Mucosa of rectum (tissue), 2 donors: Measurements from ENCODE around the gene PDXK.

Experiments
- H3K27ac ChIP-seq, 2 donors: one replicate each; pipeline ENCODE4 v1.7.0; 2013; ENCODE audit warnings: inconsistent platforms in 2 of 2, low read depth in 2 of 2, low read length in 2 of 2
- H3K27me3 ChIP-seq, 2 donors: one replicate each; pipeline ENCODE4 v1.7.0; 2013; ENCODE audit warnings: low read length in 2 of 2; ENCODE audit not compliant: control insufficient read depth in 2 of 2, insufficient read depth in 2 of 2
- H3K36me3 ChIP-seq, 2 donors: one replicate each; pipeline ENCODE4 v1.7.0; 2013; ENCODE audit warnings: low read length in 2 of 2; ENCODE audit not compliant: control insufficient read depth in 2 of 2, insufficient read depth in 2 of 2
- H3K4me1 ChIP-seq, 2 donors: one replicate each; pipeline ENCODE4 v1.7.0; 2013; ENCODE audit warnings: low read length in 2 of 2, mild to moderate bottlenecking in 1 of 2; ENCODE audit not compliant: control insufficient read depth in 2 of 2, insufficient read depth in 2 of 2
- H3K4me3 ChIP-seq, 2 donors: one replicate each; pipeline ENCODE4 v1.7.0; 2013; ENCODE audit warnings: low read length in 2 of 2
- H3K9ac ChIP-seq, 2 donors: one replicate each; pipeline ENCODE4 v1.7.0; 2013; ENCODE audit warnings: low read length in 2 of 2, low read depth in 1 of 2, mild to moderate bottlenecking in 1 of 2
- H3K9me3 ChIP-seq, 2 donors: one replicate each; pipeline ENCODE4 v1.7.0; 2013; ENCODE audit warnings: low read length in 2 of 2; ENCODE audit not compliant: control insufficient read depth in 2 of 2
- donor health status: healthy.
- donor health status: Normal muscosa, but diverticular disease.

The PDXK gene

DNA sequence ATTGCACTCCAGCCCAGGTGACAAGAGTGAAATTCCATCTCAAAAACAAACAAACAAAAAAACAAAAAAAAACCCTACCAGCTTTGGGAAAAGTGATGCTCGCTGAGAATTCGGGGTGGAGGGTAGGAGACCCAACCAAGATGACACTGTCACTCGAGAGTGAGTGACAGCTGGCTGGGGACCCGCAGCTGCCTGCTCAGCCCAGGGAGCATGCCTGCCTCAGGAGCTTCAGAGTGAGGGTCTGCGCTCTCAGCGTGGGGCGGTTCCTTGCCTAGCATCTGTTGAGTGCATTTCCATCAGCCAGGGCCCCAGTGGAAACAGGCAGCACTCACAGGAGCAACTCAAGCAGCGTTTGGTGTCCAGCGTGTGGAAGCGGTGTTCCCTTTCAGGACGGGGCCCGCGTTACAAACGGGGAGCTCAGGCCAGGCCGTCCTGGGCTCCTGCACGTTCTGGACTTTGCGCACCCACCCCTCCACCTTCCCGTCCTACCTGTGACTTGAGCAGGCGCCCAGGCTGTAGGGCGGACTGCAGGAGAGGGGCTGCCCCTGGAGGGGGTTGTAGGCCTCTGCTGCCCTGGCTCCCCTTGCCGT is 51.2 kb downstream of the PDXK start:
- Histone ChIP-seq H3K27me3 (no peaks in the 10 kb centered on the region), H3K4me3 (no peak overlapping the region), H3K4me1 (peaks cover 16 to 23% of the 10 kb centered on the region in 2 donors), H3K36me3 (peaks cover 9 to 17% of the 10 kb centered on the region in 2 donors), H3K9me3 (no peaks in the 10 kb centered on the region), H3K9ac (no peak overlapping the region), H3K27ac (no peak overlapping the region)

DNA sequence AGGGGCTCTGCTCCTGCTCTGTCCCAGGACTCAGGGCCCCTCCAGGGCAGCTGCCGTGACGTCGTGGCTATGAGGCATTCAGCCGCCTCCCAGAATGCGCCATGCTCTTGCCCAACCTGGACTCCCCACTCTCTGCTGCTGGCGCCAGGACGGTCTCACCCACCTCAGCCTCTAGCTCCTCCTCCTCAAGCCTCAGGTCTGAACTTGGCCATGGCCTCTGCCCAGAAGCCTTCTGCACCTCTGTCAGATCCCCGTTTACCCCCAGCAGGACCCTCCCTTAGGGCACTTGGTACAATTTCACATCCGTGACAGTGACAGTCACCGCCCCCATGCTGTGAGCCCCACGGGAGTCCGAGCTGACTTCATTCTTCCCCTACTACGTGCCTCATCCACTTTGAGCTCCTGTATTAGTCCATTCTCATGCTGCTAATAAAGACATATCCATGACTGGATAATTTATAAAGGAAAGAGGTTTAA is 52.3 kb downstream of the PDXK start:
- Histone ChIP-seq H3K27me3 (no peaks in the 10 kb centered on the region), H3K9me3 (no peaks in the 10 kb centered on the region), H3K27ac (no peak overlapping the region), H3K36me3 (peaks cover 9 to 17% of the 10 kb centered on the region in 2 donors), H3K4me1 (peaks cover 20 to 24% of the 10 kb centered on the region in 2 donors), H3K9ac (no peak overlapping the region), H3K4me3 (no peak overlapping the region)

DNA sequence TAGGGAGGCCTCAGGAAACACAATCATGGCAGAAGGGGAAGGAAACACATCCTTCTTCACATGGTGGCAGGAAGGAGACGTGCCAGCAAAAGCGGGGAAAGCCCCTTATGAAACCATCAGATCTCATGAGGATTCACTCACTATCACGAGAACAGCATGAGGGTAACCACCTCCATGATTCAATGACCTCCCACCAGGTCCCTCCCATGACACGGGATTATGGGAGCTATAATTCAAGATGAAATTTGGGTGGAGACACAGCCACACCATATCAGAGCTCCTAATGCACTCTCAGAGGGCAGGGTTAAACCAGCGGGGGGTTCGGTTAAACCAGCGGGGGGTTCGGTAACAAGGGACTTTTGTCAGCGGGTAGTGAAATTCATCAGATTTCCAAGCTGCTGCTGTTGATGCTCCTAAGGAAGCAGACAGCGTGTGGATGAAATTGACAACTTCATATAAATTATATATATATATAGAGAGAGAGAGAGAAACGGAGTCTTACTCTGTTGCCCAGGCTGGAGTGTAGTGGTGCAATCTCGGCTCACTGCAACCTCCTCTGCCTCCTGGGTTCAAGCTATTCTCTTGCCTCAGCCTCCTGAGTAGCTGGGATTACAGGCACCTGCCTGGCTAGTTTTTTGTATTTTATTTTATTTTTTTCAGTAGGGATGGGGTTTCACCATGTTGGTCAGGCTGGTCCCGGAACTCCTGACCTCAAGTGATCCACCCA is 52.9 kb downstream of the PDXK start:
- Histone ChIP-seq H3K27ac (no peak overlapping the region), H3K36me3 (peaks cover 9 to 17% of the 10 kb centered on the region in 2 donors), H3K9ac (no peak overlapping the region), H3K27me3 (no peaks in the 10 kb centered on the region), H3K4me1 (peaks cover 20% of the 10 kb centered on the region in 2 donors), H3K9me3 (no peaks in the 10 kb centered on the region), H3K4me3 (no peak overlapping the region)

DNA sequence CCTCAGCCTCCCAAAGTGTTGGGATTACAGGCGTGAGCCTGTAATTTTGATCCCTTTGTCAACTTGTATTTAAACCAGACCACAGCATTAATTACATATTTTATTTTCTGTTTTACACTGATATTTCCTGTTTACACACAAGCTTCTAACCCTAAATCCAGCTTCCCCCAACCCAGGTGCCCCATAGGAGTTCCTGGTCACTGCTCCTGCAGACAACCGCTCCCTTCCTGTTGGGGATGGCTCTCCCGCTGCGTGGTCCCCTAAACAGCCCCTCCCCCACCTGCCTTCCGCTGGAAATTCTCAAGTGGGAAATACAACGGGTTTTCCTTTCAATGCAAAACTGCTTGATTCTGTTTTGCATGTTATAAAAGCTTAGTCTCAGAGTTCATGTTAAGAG is 53.5 kb downstream of the PDXK start:
- H3K9me3 ChIP-seq: no peaks in the 10 kb centered on the region
- no peak overlapping the region for H3K4me3 ChIP-seq
- H3K27ac ChIP-seq: no peak overlapping the region
- no peaks in the 10 kb centered on the region for H3K27me3 ChIP-seq
- peaks cover 9 to 17% of the 10 kb centered on the region in 2 donors for H3K36me3 ChIP-seq
- H3K9ac ChIP-seq: no peak overlapping the region
- peaks cover 14 to 15% of the 10 kb centered on the region in 2 donors for H3K4me1 ChIP-seq

DNA sequence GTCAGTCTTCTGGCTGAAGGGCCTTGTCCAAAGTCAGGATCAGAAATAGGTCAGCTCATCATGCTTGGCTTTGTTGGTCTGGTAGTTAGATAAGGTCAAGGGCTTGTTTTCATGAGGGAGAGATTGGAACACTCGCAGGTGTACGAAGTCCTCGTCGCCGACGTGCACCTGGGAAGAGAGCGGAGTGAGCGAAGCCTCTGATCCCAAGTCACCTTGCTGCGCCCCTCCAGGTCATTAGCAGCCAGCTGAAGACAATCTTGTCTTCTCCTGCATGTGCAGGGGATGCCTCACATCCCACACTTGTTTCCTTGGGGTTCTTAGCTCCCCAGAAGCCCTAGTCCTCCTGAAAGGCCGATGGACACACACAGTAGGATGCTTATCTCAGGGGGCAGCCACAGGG is 55.2 kb downstream of the PDXK start:
- Histone ChIP-seq H3K27me3 (no peaks in the 10 kb centered on the region), H3K9ac (no peak overlapping the region), H3K4me1 (peaks cover 6 to 8% of the 10 kb centered on the region in 2 donors), H3K4me3 (no peak overlapping the region), H3K27ac (no peak overlapping the region), H3K9me3 (no peaks in the 10 kb centered on the region), H3K36me3 (peaks cover 9 to 17% of the 10 kb centered on the region in 2 donors)

DNA sequence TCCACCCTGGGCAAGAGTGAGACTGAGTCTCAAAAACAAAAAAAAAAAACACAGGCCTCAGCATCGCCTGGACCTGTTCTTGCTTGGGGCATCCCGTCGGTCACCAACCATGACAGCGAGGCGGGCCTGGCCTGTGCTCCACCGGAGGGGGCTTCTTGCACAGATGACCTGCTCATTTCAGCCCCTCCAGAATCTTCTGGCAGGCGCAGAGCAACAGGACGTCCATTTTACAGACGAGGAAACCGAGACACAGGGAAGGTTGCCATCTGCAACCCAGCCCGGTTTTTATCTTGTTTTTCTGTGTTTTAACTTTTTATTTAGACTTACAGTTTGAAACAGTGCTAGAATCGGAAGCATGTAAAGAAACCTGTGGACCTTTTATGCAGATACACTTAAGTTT is 56.3 kb downstream of the PDXK start:
- peaks cover 9 to 17% of the 10 kb centered on the region in 2 donors for H3K36me3 ChIP-seq
- H3K9me3 ChIP-seq: no peaks in the 10 kb centered on the region
- no peaks in the 10 kb centered on the region for H3K27me3 ChIP-seq
- peak overlapping the region; percentile 92 to 93 for H3K27ac ChIP-seq
- H3K9ac ChIP-seq: peak overlapping the region; percentile 85 to 94
- peak overlapping the region; percentile 86 to 91 for H3K4me3 ChIP-seq
- H3K4me1 ChIP-seq: peaks cover 6 to 8% of the 10 kb centered on the region in 2 donors

DNA sequence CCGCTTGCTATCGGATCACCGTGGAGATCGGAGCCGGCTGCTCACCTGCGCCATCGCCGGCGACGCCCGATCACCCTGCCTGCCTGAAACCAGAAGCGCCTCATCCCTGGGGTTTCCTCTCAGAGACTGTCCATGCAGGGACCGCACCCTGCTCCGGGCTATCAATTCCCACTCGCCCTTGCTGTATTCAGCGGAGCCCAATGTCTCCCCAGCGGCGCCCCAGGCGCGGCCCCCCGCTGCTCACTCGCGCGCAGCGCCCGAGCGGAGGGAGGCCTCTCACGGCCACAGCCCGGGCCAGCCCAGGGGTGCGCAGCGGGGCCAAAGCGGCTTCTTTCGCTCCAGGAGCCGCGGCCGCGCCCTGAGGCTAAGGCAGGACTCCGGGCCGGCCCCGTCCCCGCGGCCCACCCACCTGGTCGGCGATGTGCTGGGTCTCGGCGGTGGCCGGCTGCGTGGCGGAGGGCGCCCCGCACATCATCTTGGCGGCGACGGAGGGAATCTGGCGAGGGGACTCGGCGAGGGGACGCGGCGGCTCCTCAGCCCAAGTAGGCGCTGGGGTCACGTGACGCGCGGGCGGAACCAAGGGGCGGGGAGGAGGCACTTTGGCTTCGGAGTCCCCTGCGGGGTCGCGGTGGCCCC is 57.0 kb downstream of the PDXK start, which contains the start of gene CSTB:
Gene CSTB (minus strand): TSS at position 514 of the 636 bp plus-strand sequence. CDS start 39 bp downstream, at position 475.
- Histone ChIP-seq H3K36me3 (peaks cover 9 to 17% of the 10 kb centered on the region in 2 donors), H3K4me3 (peak within 1 kb of the TSS; percentile 86 to 91), H3K27me3 (no peaks in the 10 kb centered on the region), H3K27ac (peak within 1 kb of the TSS; percentile 92 to 93), H3K4me1 (peaks cover 6 to 8% of the 10 kb centered on the region in 2 donors), H3K9me3 (no peaks in the 10 kb centered on the region), H3K9ac (peak within 1 kb of the TSS; percentile 85 to 94)

DNA sequence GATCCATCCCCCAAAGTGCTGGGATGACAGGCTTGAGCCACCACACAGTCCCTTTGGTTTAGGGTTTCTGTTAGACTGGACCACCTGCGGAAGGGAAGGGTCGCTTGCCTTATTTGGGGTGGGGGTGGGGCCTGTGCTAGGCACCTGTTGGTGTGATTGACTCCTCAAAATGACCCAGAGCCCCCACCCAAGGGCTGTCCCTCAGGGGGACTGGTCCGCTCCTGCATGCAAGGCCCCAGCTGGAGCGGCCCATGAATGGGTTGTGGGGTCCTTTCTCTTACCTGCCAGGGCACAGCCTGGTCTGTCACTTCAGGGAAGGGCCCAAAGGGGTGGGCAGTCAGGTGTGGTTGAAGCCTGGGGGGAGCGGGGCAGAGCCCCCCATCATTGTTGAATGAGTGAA is 59.0 kb downstream of the PDXK start:
- Histone ChIP-seq H3K9me3 (no peaks in the 10 kb centered on the region), H3K4me3 (no peak overlapping the region), H3K27me3 (no peaks in the 10 kb centered on the region), H3K4me1 (peaks cover 8 to 10% of the 10 kb centered on the region in 2 donors), H3K27ac (no peak overlapping the region), H3K36me3 (peaks cover 9 to 16% of the 10 kb centered on the region in 2 donors), H3K9ac (no peak overlapping the region)

DNA sequence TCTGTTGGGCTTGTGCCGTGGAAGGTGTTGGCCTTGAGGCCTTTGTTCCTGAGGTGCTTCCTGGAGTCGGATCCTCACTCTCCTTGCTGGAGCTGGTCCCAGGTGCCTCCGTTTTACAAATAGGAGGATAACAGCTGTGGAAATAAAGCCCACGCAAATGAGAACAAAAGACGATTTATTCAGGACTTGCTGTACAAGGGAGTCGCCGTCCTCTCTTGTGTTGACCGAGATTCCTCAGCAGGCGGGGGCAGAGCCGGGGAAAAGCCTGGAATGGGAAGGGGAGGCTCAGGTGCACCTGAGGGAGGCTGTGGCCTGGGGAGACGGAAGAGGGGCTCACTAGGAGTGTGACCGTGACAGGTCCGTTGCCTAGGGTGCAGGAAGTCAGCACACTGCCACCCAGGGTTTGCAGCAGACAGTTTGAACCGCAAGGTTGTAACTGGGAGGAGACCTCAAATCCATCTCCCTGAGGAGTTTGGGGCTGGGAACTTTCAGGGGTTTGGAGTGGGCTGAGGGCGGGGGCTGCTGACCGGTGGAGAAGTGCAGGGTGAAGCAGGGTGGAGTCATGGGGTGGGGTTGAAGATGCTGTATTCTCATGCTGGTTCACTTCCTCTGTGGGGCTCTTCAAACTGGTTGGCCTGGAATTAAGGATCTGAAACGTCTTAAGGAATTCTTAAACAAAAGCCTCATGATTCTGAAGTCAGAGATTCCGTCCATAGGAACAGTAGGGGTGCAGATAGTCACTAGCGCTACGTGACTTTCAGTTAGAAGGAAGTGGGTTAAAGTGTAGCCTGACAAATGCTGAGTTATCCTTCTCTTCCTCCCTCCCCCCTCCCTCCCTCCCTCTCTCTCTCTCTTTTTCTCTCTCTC is 59.8 kb downstream of the PDXK start:
- Histone ChIP-seq H3K4me1 (peaks cover 8 to 10% of the 10 kb centered on the region in 2 donors), H3K9ac (no peak overlapping the region), H3K27ac (peak overlapping the region in 1 of 2 donors; percentile 48)

More for the DNA sequence above, 59.8 kb downstream of the PDXK start:
- Histone ChIP-seq H3K4me3 (no peak overlapping the region), H3K27me3 (no peaks in the 10 kb centered on the region), H3K9me3 (no peaks in the 10 kb centered on the region), H3K36me3 (peaks cover 7 to 8% of the 10 kb centered on the region in 2 donors)
